BJ (cell line): Measurements from ENCODE around the gene ANAPC2. TPM values are rescaled to one million over a fixed set of nuclear protein-coding genes. Genes with fewer than 3 reads are reported as not detected.

Source experiments
- CTCF ChIA-PET: fragments of 350-600 bp; formaldehyde crosslinking; extraction: SDS; loops from one replicate; lab custom pipeline; 2021; ENCODE audit warnings: antibody characterized with exemption, inconsistent platforms; lab: Yijun Ruan, JAX
- POLR2A ChIA-PET: fragments of 300-600 bp; sonication (Branson Sonifier 250); formaldehyde crosslinking; extraction: SDS; loops from one replicate; lab custom pipeline; 2021; ENCODE audit warnings: antibody characterized with exemption; lab: Charles Lee
- DNase-seq: peaks from one replicate; pipeline ENCODE4 v3.0.0-alpha.2; 2011; ENCODE audit warnings: low read depth
- H3K27me3 ChIP-seq: 2 replicates; pipeline ENCODE4 v1.6.0; 2011; ENCODE audit warnings: low read length; ENCODE audit not compliant: control insufficient read depth, insufficient read depth
- H3K36me3 ChIP-seq: 2 replicates; pipeline ENCODE4 v1.5.1; 2011; ENCODE audit warnings: low read length; ENCODE audit not compliant: control insufficient read depth, insufficient read depth
- H3K4me3 ChIP-seq: 2 replicates; pipeline ENCODE4 v1.5.1; 2011; ENCODE audit warnings: low read depth, mild to moderate bottlenecking, control low read depth, low read length
- polyA plus RNA-seq: library from polyadenylated mRNA; depleted of rRNA; stranded (reverse); fragments of >200 nt; gene quantifications from 2 replicates; pipeline ENCODE4 v1.2.3, GENCODE V29; 2011
- TF ChIP-seq, protein P1 (sequence below): IDR thresholded peaks from 2 replicates; pipeline ENCODE4 v1.5.1; 2011; ENCODE audit warnings: low read depth, mild to moderate bottlenecking, control low read depth, inconsistent platforms, low read length, moderate library complexity; ENCODE audit not compliant: insufficient read depth

The ANAPC2 gene
- polyA plus RNA-seq, 1 experiment, result 25.5 TPM

DNA sequence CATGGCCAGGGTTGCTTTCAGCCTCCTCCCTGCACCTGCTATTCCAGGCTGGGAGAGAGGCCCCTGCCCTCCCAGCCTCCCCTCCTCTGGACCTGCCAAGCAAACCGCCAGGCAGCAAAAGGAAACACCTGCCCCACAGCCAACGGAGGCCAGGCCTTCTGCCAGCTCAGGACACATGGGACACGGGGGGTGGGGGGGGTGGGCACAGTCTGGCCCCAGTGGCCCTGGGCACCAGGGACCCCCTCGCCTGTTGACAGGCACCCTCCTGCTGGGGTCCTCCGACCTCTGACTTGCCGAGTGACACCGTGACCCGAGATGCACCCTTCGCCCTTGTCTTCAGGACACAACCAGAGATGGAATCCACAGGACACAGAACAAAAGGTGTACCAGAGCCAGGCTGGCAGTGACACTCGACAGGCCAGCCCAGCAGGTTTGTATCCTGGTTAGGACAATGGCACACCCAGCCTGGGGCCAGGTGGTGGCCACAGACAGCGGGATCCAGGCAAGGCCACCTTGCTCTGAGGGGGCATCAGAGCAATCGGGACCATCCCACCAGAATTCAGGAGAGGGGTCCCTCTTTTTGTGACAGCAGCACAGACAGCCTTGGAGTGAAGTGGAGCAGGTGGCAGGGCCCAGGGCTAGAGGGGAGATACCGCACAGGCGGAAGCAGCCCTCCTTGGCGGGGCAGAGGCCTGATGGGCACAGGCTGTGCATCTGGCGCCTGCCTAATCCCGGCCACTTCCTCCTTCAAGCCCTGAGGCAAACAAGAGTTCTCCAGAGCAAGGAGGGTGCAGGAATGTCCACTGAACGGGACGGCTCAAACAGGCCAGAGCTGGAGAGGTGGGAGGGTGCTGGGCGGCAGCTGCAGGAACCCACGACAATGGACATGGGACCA lies 15.2 kb downstream of the ANAPC2 start:
- TF ChIP-seq, protein P1, sequence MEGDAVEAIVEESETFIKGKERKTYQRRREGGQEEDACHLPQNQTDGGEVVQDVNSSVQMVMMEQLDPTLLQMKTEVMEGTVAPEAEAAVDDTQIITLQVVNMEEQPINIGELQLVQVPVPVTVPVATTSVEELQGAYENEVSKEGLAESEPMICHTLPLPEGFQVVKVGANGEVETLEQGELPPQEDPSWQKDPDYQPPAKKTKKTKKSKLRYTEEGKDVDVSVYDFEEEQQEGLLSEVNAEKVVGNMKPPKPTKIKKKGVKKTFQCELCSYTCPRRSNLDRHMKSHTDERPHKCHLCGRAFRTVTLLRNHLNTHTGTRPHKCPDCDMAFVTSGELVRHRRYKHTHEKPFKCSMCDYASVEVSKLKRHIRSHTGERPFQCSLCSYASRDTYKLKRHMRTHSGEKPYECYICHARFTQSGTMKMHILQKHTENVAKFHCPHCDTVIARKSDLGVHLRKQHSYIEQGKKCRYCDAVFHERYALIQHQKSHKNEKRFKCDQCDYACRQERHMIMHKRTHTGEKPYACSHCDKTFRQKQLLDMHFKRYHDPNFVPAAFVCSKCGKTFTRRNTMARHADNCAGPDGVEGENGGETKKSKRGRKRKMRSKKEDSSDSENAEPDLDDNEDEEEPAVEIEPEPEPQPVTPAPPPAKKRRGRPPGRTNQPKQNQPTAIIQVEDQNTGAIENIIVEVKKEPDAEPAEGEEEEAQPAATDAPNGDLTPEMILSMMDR, result no peak
- peaks cover 2% of the 10 kb centered on the region for H3K36me3 ChIP-seq
- H3K4me3 ChIP-seq, result no peak overlapping the region
- ChIA-PET POLR2A (no interaction called here), CTCF (interaction anchor here (1.0 kb wide), 1 partner anchor 64 kb away, joined by 3 read pairs; no protein-coding TSS in a partner anchor)
- peaks cover 15% of the 10 kb centered on the region for H3K27me3 ChIP-seq
- no peak for DNase-seq

DNA sequence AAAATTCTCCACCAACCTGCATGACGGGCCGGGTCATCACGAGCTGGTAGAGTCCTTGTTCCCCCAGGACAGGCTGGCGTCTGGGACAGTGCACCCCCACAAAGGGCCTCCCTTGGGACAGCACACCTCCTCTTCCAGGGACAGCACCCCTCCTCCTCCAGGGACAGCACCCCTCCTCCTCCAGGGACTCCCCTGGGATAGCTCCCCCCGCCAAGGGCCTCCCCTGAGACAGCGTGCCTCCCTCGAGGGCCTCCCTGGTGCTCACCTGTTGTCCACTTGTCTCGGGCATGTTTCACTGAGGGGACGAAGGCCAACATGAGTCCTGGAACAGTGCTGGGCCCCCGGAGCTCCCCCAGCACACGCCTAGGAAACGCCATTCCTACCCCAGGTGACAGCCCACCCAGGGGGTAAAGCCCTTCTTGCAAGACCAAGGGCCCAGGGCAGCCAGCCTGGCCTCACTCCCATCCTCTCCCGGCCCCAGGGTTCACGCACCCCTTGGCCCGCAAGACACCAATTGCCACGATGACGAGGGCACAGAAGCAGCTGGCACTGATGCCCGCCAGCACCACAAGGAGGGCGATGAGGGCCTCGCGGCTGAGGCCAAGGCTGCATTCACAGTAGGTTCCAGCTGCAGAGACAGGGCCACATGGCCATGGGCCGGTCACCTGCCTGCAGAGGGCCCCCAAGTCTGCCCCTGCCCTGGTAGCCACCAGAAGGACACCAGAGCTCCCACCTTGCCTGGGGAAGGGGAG lies 17.0 kb downstream of the ANAPC2 start:
- H3K27me3 ChIP-seq, result peaks cover 26% of the 10 kb centered on the region
- ChIA-PET POLR2A (interaction anchor here (0.6 kb wide), 1 partner anchor 9 kb away, joined by 3 read pairs; no protein-coding TSS in a partner anchor), CTCF (interaction anchor here (1.3 kb wide), 2 partner anchors 11 to 16 kb away, joined by 3 read pairs; no protein-coding TSS in a partner anchor)
- peaks cover under 1% of the 10 kb centered on the region; the same call in 1 of the 2 replicates for H3K36me3 ChIP-seq
- H3K4me3 ChIP-seq, result no peak overlapping the region
- TF ChIP-seq, protein P1, result no peak
- DNase-seq, result no peak

DNA sequence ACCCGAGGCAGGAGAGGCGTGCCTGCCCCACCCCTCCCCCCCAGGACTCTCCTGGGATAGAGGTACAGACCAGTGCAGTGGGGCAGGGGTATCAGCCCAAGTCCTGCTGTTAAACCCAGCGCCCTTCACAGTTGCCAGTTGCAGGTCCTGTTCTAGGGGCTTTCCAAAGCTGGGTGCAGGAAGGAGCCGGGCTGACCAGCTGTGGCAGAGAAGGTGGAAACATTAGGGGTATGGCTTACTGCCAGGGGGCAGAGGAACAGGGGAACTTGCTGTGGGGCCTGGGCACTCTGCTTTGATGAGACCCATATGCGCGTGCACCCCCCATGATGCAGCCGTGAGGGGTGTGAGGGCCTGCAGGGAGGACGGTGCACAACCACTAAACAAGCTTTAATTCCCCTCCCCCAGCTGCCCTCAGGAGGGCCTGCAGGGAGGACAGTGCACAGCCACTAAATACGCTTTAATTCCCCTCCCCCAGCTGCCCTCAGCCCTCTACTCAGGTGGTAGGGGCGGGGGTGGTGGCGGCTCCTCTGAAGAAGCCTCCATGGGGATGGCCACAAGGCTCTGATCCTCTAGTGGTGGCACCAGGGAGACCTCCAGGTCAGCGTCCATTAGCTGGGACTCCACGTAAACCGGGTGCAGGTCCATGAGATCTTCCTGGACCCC lies 17.7 kb downstream of the ANAPC2 start:
- Histone ChIP-seq H3K36me3 (no peaks in the 10 kb centered on the region), H3K27me3 (peaks cover 28% of the 10 kb centered on the region), H3K4me3 (no peak overlapping the region)
- POLR2A ChIA-PET, result interaction anchor here (0.6 kb wide), 1 partner anchor 9 kb away, joined by 3 read pairs; no protein-coding TSS in a partner anchor
- TF ChIP-seq, protein P1, result no peak
- CTCF ChIA-PET, result interaction anchor here (1.3 kb wide), 1 partner anchor 10 kb away, joined by 3 read pairs; no protein-coding TSS in a partner anchor
- DNase-seq, result no peak

GRCh38 chr9:137169896-137170358 lies 18.4 kb downstream of the ANAPC2 start, which contains the start of gene LRRC26:
TSS of gene LRRC26 (minus strand) at chr9:137170051. CDS start at chr9:137169943, 108 bp downstream.
- no peaks in the 10 kb centered on the region for H3K36me3 ChIP-seq
- POLR2A ChIA-PET, result no interaction called here
- TF ChIP-seq, protein P1, result no peak
- CTCF ChIA-PET, result no interaction called here
- peaks cover 28% of the 10 kb centered on the region for H3K27me3 ChIP-seq
- DNase-seq, result no peak
- H3K4me3 ChIP-seq, result no peak within 1 kb of the TSS
